ENCODE data around the gene GBE1. TPM values are rescaled to one million over a fixed set of nuclear protein-coding genes. Genes with fewer than 3 reads are reported as not detected.
"Not testable (repeated sequence)": the region's sequence is repeated elsewhere in the genome, so short reads cannot be mapped to it uniquely, and the experiment has no call there.

Gene GBE1
- total RNA-seq, 2 experiments from 2014 or later = 3.7 to 4.4 TPM

GRCh38 chr3:81760215-81760614 is 1.2 kb downstream of the GBE1 start:
- Histone ChIP-seq H3K27me3 (ENCODE audit: control insufficient read depth in 1 of 2, insufficient read depth in 2 of 2, low read length in 2 of 2) (no peaks in the 10 kb centered on the region), H3K27ac (ENCODE audit: low read depth in 1 of 2, low read length in 2 of 2) (peak overlapping the region; percentile 90 to 97), H3K4me1 (ENCODE audit: insufficient read depth, low read length) (peaks cover 7% of the 10 kb centered on the region), H3K9me3 (ENCODE audit: control insufficient read depth in 1 of 2, insufficient read depth in 1 of 2, low read length in 2 of 2) (no peaks in the 10 kb centered on the region), H3K36me3 (ENCODE audit: insufficient read depth, low read length) (no peaks in the 10 kb centered on the region), H3K4me3 (ENCODE audit: low read length) (peak overlapping the region; percentile 73)
- ChIA-PET CTCF (interaction anchor here (1.0 kb wide), 1 partner anchor 10 kb away, joined by 3 read pairs; no protein-coding TSS in a partner anchor), POLR2A (interaction anchor here (0.7 kb wide), 1 partner anchor 20 kb away, joined by 3 read pairs; no protein-coding TSS in a partner anchor)
- ATAC-seq (ENCODE audit: poor library complexity) = no peak
- DNase-seq = no peak
- H3K4me3 Mint-ChIP-seq = peak overlapping the region; percentile 99
- peak overlapping the region; percentile 97 for H3K27ac Mint-ChIP-seq
- intact Hi-C loops (cut with DNase I, micrococcal nuclease) = no loop called here
- peaks cover 36% of the 10 kb centered on the region for H3K4me1 Mint-ChIP-seq (ENCODE audit: low read depth)
- peaks cover 40% of the 10 kb centered on the region for H3K36me3 Mint-ChIP-seq (ENCODE audit: low read depth)
- TF ChIP-seq CTCF (IDR thresholded peaks at IDR 0.05) = peak; percentile 6
- no peaks in the 10 kb centered on the region for H3K9me3 Mint-ChIP-seq
- no peaks in the 10 kb centered on the region for H3K27me3 Mint-ChIP-seq

- POLR2A ChIA-PET; intact Hi-C loops (cut with DNase I, micrococcal nuclease); H3K4me3 ChIP-seq (ENCODE audit: low read length); H3K36me3 ChIP-seq (ENCODE audit: insufficient read depth, low read length); DNase-seq; H3K4me1 ChIP-seq (ENCODE audit: insufficient read depth, low read length); ATAC-seq (ENCODE audit: poor library complexity); H3K9me3 ChIP-seq (ENCODE audit: control insufficient read depth in 1 of 2, insufficient read depth in 1 of 2, low read length in 2 of 2); H3K27ac ChIP-seq (ENCODE audit: low read depth in 1 of 2, low read length in 2 of 2); CTCF ChIA-PET; H3K27me3 Mint-ChIP-seq; H3K27me3 ChIP-seq (ENCODE audit: control insufficient read depth in 1 of 2, insufficient read depth in 2 of 2, low read length in 2 of 2); H3K4me3 Mint-ChIP-seq; H3K9me3 Mint-ChIP-seq: not testable (repeated sequence)
- Mint-ChIP-seq H3K27ac (peak overlapping the region; percentile 31), H3K36me3 (ENCODE audit: low read depth) (peaks cover 50% of the 10 kb centered on the region), H3K4me1 (ENCODE audit: low read depth) (peaks cover 36% of the 10 kb centered on the region)
Measured at GRCh38 chr3:81758771-81759170, 2.7 kb downstream of the GBE1 start.

- Mint-ChIP-seq H3K4me3 (peak overlapping the region; percentile 46), H3K27me3 (no peaks in the 10 kb centered on the region)
- POLR2A ChIA-PET = no interaction called here
Measured at GRCh38 chr3:81758275-81758674, 3.2 kb downstream of the GBE1 start.

More at GRCh38 chr3:81758275-81758674, 3.2 kb downstream of the GBE1 start:
- no peak for TF ChIP-seq CTCF (IDR thresholded peaks at IDR 0.05)
- Histone ChIP-seq H3K27me3 (ENCODE audit: control insufficient read depth in 1 of 2, insufficient read depth in 2 of 2, low read length in 2 of 2) (no peaks in the 10 kb centered on the region), H3K4me1 (ENCODE audit: insufficient read depth, low read length) (peaks cover 7% of the 10 kb centered on the region), H3K27ac (ENCODE audit: low read depth in 1 of 2, low read length in 2 of 2) (no peak overlapping the region), H3K9me3 (ENCODE audit: control insufficient read depth in 1 of 2, insufficient read depth in 1 of 2, low read length in 2 of 2) (no peaks in the 10 kb centered on the region), H3K36me3 (ENCODE audit: insufficient read depth, low read length) (no peaks in the 10 kb centered on the region), H3K4me3 (ENCODE audit: low read length) (no peak overlapping the region)
- peak overlapping the region; percentile 31 for H3K27ac Mint-ChIP-seq
- DNase-seq (no peak), ATAC-seq (ENCODE audit: poor library complexity) (no peak)
- CTCF ChIA-PET = no interaction called here
- peaks cover 50% of the 10 kb centered on the region for H3K36me3 Mint-ChIP-seq (ENCODE audit: low read depth)
- intact Hi-C loops (cut with DNase I, micrococcal nuclease) = no loop called here
- H3K4me1 Mint-ChIP-seq (ENCODE audit: low read depth) = peaks cover 36% of the 10 kb centered on the region
- peaks cover 4% of the 10 kb centered on the region for H3K9me3 Mint-ChIP-seq
